HG03039 (cell line): ENCODE measurements around the gene AGAP2.

Source experiments
- ATAC-seq: cut with Tn5 transposase; IDR thresholded peaks from one replicate; pipeline ENCODE4 v1.9.1; 2021; ENCODE audit warnings: mild to moderate bottlenecking, moderate library complexity; ENCODE audit not compliant: unreplicated experiment

Gene AGAP2

DNA sequence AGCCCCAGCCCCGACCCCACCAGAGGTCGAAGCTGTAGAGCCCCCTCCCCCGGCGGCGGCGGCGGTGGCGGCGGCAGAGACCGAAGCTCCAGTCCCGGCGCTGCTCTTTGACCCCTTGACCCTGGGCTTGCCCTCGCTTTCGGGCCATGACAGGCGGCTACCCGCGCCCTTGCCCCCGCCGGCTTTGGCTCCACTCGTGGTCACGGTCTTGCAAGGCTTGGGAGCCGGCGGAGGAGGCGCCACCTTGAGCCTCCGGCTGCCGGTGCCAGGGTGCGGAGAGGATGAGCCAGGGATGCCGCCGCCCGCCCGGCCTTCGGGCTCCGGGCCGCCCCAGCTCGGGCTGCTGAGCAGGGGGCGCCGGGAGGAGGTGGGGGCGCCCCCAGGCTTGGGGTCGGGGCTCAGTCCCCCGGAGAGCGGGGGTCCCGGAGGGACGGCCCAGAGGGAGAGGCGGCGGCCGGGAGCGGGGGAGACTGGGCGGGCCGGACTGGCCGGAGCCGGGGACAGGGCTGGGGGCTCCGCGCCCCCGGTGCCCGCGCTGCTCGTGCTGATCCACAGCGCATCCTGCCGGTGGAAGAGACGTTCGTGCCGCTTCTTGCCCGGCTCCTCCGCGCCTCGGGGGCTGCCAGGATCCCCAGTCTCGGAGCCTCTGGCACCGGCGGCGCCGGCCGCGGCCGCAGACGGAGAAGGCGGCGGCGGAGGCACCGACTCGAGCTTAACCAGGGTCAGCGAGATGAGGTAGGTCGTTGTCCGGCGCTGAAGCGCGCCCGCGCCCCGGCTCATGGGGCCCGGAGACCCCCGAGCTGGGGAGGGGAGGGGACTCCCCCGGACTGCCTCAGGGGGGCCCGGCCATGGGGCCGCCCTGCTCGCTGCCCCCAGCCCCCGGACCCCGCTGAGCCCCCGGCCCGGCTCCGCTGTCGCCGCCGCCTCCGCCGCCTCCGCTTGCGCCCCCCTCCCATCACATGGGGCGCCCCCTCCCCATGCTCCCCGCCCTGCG lies 778 bp downstream of the AGAP2 start:
- ATAC-seq: no peak

GRCh38 chr12:57736741-57737466 lies 1.6 kb downstream of the AGAP2 start:
- no peak for ATAC-seq

GRCh38 chr12:57735952-57736740 lies 2.4 kb downstream of the AGAP2 start:
- ATAC-seq: no peak

GRCh38 chr12:57735198-57735855 lies 3.2 kb downstream of the AGAP2 start:
- ATAC-seq: no peak

- ATAC-seq: no peak
Measured at GRCh38 chr12:57734591-57734990, 4.0 kb downstream of the AGAP2 start.

DNA sequence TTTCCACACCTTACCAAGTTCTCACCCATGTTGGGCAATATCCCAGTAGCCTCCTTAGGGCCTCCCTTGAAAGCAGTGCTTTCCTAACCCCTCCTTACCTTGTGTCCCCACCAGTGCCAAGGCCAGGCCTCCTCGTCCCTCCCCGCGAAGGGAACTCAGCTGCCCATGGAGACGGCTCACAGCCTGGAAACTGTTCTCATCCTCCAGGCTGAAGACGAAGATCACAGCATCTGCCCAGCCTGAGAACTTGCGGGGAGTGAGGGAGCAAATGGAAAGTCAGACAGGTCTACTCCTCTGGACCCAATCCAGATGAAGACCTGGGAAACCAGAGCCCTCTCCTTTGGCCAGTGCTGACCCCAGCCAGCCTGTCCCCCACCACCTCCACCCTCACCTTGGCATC lies 4.6 kb downstream of the AGAP2 start:
- no peak for ATAC-seq

- no peak for ATAC-seq
Measured at GRCh38 chr12:57732726-57733593, 5.6 kb downstream of the AGAP2 start.

GRCh38 chr12:57732270-57732669 lies 6.3 kb downstream of the AGAP2 start:
- ATAC-seq: no peak

GRCh38 chr12:57731411-57732080 lies 7.0 kb downstream of the AGAP2 start:
- no peak for ATAC-seq

DNA sequence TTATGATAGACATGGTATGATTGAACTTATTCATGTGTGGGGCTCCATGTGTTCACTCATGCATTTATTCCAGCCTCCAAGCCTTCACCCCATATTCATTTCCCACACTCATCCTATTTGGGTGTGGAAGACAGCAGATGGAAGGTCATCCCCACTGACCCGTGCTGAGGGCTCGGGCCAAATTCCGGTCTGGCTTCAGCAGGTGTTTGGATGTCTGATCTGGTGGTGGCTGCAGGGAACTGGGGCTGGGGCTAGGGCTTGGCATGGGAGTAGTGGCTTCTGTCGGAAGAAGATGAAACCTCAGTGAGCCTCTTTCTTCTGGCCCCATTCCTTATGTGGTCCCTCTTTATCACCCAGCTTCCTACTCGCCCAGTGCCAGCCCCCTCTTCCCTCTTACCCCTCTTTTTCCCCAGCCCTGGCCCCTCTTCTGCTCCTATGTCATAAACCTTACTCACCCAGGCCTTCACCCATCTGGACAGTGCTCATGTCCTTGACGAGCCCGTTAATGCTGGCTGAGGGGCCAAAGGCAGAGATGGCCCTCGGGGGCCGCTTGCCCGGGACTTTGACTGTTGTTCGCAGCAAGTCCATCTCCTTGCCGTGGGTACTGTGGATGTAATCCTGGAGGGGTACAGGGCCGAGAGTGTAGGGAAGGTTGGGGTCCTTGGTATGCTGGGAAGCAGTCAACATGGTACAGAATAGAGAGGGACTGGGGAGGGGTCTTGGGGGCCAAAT lies 8.0 kb downstream of the AGAP2 start:
- ATAC-seq: no peak

DNA sequence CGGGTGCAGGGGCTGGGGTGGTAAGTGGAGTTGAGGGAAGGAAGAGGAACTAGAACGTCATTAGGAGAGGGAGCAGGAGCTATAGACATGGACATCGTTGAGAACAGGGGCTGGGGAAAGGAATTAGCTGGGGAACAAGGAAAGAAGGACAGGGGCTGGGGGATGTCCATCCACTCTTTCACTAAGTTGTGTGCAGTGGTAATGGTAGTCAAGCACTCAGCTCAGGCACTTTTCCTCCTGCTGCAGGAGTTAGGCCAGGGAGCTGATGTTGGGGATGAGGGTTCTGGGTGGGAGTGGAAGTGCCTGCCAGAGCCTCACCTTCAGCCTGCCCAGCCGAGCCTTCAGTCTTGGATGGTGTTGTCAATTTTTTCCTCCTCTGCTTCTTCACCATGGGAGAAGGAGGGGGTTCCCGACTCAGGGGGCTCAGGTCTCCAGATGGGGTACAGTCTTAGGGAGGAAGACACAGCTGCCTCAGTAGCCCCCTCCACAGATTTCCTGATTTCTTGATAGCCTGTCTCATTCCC lies 9.2 kb downstream of the AGAP2 start:
- no peak for ATAC-seq

DNA sequence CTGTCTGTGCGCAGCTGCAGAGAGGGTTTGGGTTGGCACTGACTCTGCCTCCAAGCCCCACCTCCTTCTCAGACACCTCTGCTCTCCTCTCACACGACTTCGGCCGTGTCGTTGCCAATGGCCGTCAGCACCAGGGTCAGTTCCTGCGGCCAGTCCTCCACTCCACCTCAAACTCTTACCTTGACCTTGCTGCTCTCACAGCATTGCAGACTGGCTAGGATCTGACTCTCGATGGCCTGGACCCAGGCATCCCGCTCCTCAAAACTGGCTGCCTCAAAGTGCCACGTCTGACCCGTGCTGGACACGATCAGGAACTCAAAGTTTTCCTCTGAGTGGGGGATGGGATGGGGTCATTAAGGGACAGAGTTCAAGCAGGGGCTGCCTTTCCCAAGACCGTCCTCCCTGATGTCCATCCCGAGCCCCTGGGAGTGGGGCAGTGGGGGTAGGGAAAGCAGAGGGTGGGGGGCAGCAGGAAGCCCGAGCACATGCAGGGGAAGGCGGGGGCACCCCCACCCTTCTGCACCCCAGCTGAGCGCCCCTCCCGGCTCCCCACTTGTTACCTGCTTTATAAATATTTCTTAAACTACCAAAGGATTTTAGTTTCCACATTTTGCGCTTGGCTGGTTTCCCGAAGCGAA lies 10.7 kb downstream of the AGAP2 start:
- ATAC-seq: no peak

GRCh38 chr12:57726884-57727757 lies 11.4 kb downstream of the AGAP2 start:
- ATAC-seq: no peak

- no peak for ATAC-seq
Measured at GRCh38 chr12:57726151-57726883, 12.2 kb downstream of the AGAP2 start.

- ATAC-seq: no peak
Measured at GRCh38 chr12:57725851-57726150, 12.7 kb downstream of the AGAP2 start.
